H9 (cell line): ENCODE data around the gene PANK2. TPM values are rescaled to one million over a fixed set of nuclear protein-coding genes. Genes with fewer than 3 reads are reported as not detected.

Experiments used
- DNase-seq: peaks from one replicate; pipeline ENCODE4 v3.0.0-alpha.2; 2017
- H2AFZ ChIP-seq: one replicate; pipeline ENCODE4 v1.6.1; 2013; ENCODE audit warnings: mild to moderate bottlenecking, low read length, control low read depth, moderate library complexity
- H2AK5ac ChIP-seq: 2 replicates; pipeline ENCODE4 v1.6.1; 2013; ENCODE audit warnings: low read length, control low read depth, mixed read lengths; ENCODE audit not compliant: insufficient read length
- H2BK120ac ChIP-seq: one replicate; pipeline ENCODE4 v1.6.1; 2013; ENCODE audit warnings: low read depth, mild to moderate bottlenecking, low read length, control low read depth, inconsistent platforms; ENCODE audit not compliant: poor library complexity, severe bottlenecking
- H2BK12ac ChIP-seq: 2 replicates; pipeline ENCODE4 v1.6.1; 2013; ENCODE audit warnings: low read length, control low read depth, mixed read lengths, low read depth; ENCODE audit not compliant: insufficient read length
- H2BK15ac ChIP-seq: 2 replicates; pipeline ENCODE4 v1.6.1; 2013; ENCODE audit warnings: low read depth, low read length, control low read depth
- H2BK20ac ChIP-seq: one replicate; pipeline ENCODE4 v1.6.1; 2013; ENCODE audit warnings: low read depth, mild to moderate bottlenecking, low read length, control low read depth, inconsistent platforms; ENCODE audit not compliant: poor library complexity, severe bottlenecking
- H2BK5ac ChIP-seq: 2 replicates; pipeline ENCODE4 v1.6.1; 2013; ENCODE audit warnings: low read length, control low read depth, mixed read lengths; ENCODE audit not compliant: insufficient read length
- H3K14ac ChIP-seq: 2 replicates; pipeline ENCODE4 v1.6.1; 2013; ENCODE audit warnings: low read length, control low read depth; ENCODE audit not compliant: insufficient read depth
- H3K18ac ChIP-seq: 2 replicates; pipeline ENCODE4 v1.6.1; 2013; ENCODE audit warnings: low read depth, mild to moderate bottlenecking, mixed read lengths, low read length, control low read depth; ENCODE audit not compliant: insufficient read length
- H3K23ac ChIP-seq: 2 replicates; pipeline ENCODE4 v1.6.1; 2013; ENCODE audit warnings: low read length, control low read depth, mixed read lengths, low read depth; ENCODE audit not compliant: insufficient read length
- H3K23me2 ChIP-seq: 2 replicates; pipeline ENCODE4 v1.6.1; 2013; ENCODE audit warnings: low read depth, mild to moderate bottlenecking, mixed read lengths, low read length, control low read depth; ENCODE audit not compliant: insufficient read length, poor library complexity, severe bottlenecking
- H3K27ac ChIP-seq: 2 replicates; pipeline ENCODE4 v1.5.1; 2013; ENCODE audit warnings: low read length, control low read depth, mixed read lengths, low read depth; ENCODE audit not compliant: insufficient read length
- H3K27me3 ChIP-seq: 2 replicates; pipeline ENCODE4 v1.6.1; 2013; ENCODE audit warnings: low read length, control low read depth, inconsistent platforms; ENCODE audit not compliant: insufficient read depth
- H3K4ac ChIP-seq: 2 replicates; pipeline ENCODE4 v1.6.1; 2013; ENCODE audit warnings: low read depth, mild to moderate bottlenecking, control low read depth, inconsistent platforms, low read length, moderate library complexity
- H3K4me1 ChIP-seq: 2 replicates; pipeline ENCODE4 v1.6.1; 2013; ENCODE audit warnings: low read length, control low read depth, inconsistent platforms; ENCODE audit not compliant: insufficient read depth
- H3K4me2 ChIP-seq: 2 replicates; pipeline ENCODE4 v1.6.1; 2013; ENCODE audit warnings: low read length, control low read depth, mixed read lengths; ENCODE audit not compliant: insufficient read length, insufficient read depth
- H3K56ac ChIP-seq: 2 replicates; pipeline ENCODE4 v1.6.1; 2013; ENCODE audit warnings: low read depth, mild to moderate bottlenecking, mixed read lengths, low read length, control low read depth; ENCODE audit not compliant: insufficient read length
- H3K79me1 ChIP-seq: 2 replicates; pipeline ENCODE4 v1.6.1; 2013; ENCODE audit warnings: low read depth, mild to moderate bottlenecking, moderate library complexity, low read length, control low read depth, inconsistent platforms; ENCODE audit not compliant: insufficient read depth, poor library complexity, severe bottlenecking
- H3K79me2 ChIP-seq: 2 replicates; pipeline ENCODE4 v1.6.1; 2013; ENCODE audit warnings: low read length, control low read depth, inconsistent platforms; ENCODE audit not compliant: insufficient read depth
- H3K9ac ChIP-seq: 2 replicates; pipeline ENCODE4 v1.6.1; 2013; ENCODE audit warnings: low read length, control low read depth, mixed read lengths; ENCODE audit not compliant: insufficient read length; ENCODE audit errors: extremely low read depth
- H3K9me3 ChIP-seq: one replicate; pipeline ENCODE4 v1.6.1; 2013; ENCODE audit warnings: low read depth, low read length, inconsistent platforms; ENCODE audit not compliant: control insufficient read depth
- H3T11ph ChIP-seq: one replicate; pipeline ENCODE4 v1.6.1; 2013; ENCODE audit warnings: mild to moderate bottlenecking, low read length, control low read depth, inconsistent platforms
- H4K20me1 ChIP-seq: one replicate; pipeline ENCODE4 v1.6.1; 2013; ENCODE audit not compliant: control insufficient read depth, insufficient read length, insufficient read depth
- H4K5ac ChIP-seq: 2 replicates; pipeline ENCODE4 v1.6.1; 2013; ENCODE audit warnings: low read depth, mild to moderate bottlenecking, mixed read lengths, low read length, control low read depth; ENCODE audit not compliant: insufficient read length
- H4K8ac ChIP-seq: replicated peaks from 2 replicates; pipeline ENCODE4 v1.6.1; 2013; ENCODE audit warnings: low read length, control low read depth, mixed read lengths, low read depth; ENCODE audit not compliant: insufficient read length
- H4K91ac ChIP-seq: 2 replicates; pipeline ENCODE4 v1.6.1; 2013; ENCODE audit warnings: low read depth, mild to moderate bottlenecking, moderate library complexity, mixed read lengths, low read length, control low read depth; ENCODE audit not compliant: insufficient read length
- H3K27ac Mint-ChIP-seq, 3 experiments: 2 replicates in 2 of 3; 3 replicates in 1 of 3; pipeline ENCODE4 v1.8.0; 2020 to 2021; ENCODE audit warnings: mixed read lengths in 3 of 3, mild to moderate bottlenecking in 1 of 3, moderate library complexity in 1 of 3
- H3K27me3 Mint-ChIP-seq: 2 replicates; pipeline ENCODE4 v1.8.0; 2021; ENCODE audit warnings: low read depth, mild to moderate bottlenecking, moderate library complexity, mixed read lengths
- H3K36me3 Mint-ChIP-seq, 3 experiments: 2 replicates in 2 of 3; 3 replicates in 1 of 3; pipeline ENCODE4 v1.8.0; 2020 to 2021; ENCODE audit warnings: low read depth in 3 of 3, mixed read lengths in 3 of 3; ENCODE audit not compliant: insufficient read depth in 1 of 3
- H3K4me1 Mint-ChIP-seq, 2 experiments: 2 replicates each; pipeline ENCODE4 v1.8.0; 2020; ENCODE audit warnings: mixed read lengths in 2 of 2
- H3K4me3 Mint-ChIP-seq, 2 experiments: 2 replicates in 1 of 2; 3 replicates in 1 of 2; pipeline ENCODE4 v1.8.0; 2020 to 2021; ENCODE audit warnings: mild to moderate bottlenecking in 2 of 2, mixed read lengths in 2 of 2, moderate library complexity in 1 of 2
- H3K9me3 Mint-ChIP-seq, 2 experiments: 2 replicates in 1 of 2; 3 replicates in 1 of 2; pipeline ENCODE4 v1.8.0; 2020; ENCODE audit warnings: mild to moderate bottlenecking in 2 of 2, mixed read lengths in 2 of 2, moderate library complexity in 1 of 2
- WGBS: extraction: QIAGEN DNeasy Blood & Tissue Kit; methylation state at CpG from one replicate; pipeline ENCODE4 v1.1.7; 2013; ENCODE audit warnings: missing lambda C conversion rate, low lambda C conversion rate, mixed read lengths; ENCODE audit not compliant: insufficient read length; ENCODE audit errors: extremely low coverage; 5-methylcytosine and 5-hydroxymethylcytosine counted together
- total RNA-seq: library from RNA; stranded (reverse); gene quantifications from 2 replicates; pipeline ENCODE4 v1.2.1, GENCODE V29; 2021
- TF ChIP-seq, protein P1 (sequence below): fragments of 200-600 bp; sonication (generic); conservative IDR thresholded peaks from 3 replicates; pipeline ENCODE4 v1.8.0; 2021; ENCODE audit warnings: antibody characterized with exemption, mild to moderate bottlenecking

The PANK2 gene
- total RNA-seq, 1 experiment from 2014 or later = 65.4 TPM

DNA sequence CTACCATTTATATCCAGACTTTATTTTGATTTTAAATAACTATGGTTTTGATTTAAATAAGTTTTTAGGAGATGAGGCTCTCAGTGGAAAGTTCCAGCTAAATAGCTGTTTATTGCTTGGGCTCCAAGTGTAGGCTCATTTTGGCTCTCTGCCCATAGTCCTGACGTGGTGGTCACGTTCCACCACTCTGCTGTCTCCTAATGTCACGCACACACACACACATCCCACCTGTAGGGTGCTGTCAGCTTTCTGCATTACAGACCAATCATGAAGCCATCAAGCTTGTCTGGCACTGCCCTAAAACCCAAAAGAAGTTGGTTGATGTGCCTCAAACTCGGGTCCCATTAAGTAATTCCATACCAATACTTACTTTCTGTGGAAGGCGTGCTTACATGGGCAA, 45.4 kb downstream of the PANK2 start:
- H3K14ac ChIP-seq = no peak overlapping the region
- H4K91ac ChIP-seq = no peak overlapping the region
- H2AFZ ChIP-seq = no peak overlapping the region
- DNase-seq = no peak
- no peak overlapping the region for H3T11ph ChIP-seq
- H3K23me2 ChIP-seq = no peaks in the 10 kb centered on the region
- Mint-ChIP-seq H3K4me3 (no peak overlapping the region), H3K27ac (no peak overlapping the region), H3K36me3 (peaks cover 4 to 18% (median 8%) of the 10 kb centered on the region in 3 experiments; a peak in 5 of 7 replicates), H3K9me3 (no peaks in the 10 kb centered on the region; a peak in 1 of 5 replicates), H3K27me3 (no peaks in the 10 kb centered on the region; the same call in 1 of the 2 replicates), H3K4me1 (peaks cover 2 to 6% of the 10 kb centered on the region in 2 experiments; a peak in 1 of 4 replicates)
- H3K27me3 ChIP-seq = 0 out of 2 replicates have a peak, but pooled peaks cover 1% of the 10 kb centered on the region
- H3K4ac ChIP-seq = no peak overlapping the region
- no peak overlapping the region for H3K9ac ChIP-seq
- WGBS = no CpG with 5 or more reads among the region's 5 CpGs
- H3K23ac ChIP-seq = no peak overlapping the region
- no peak overlapping the region for H2AK5ac ChIP-seq
- no peaks in the 10 kb centered on the region for H3K9me3 ChIP-seq
- H4K8ac ChIP-seq = no peak overlapping the region
- TF ChIP-seq, protein P1, sequence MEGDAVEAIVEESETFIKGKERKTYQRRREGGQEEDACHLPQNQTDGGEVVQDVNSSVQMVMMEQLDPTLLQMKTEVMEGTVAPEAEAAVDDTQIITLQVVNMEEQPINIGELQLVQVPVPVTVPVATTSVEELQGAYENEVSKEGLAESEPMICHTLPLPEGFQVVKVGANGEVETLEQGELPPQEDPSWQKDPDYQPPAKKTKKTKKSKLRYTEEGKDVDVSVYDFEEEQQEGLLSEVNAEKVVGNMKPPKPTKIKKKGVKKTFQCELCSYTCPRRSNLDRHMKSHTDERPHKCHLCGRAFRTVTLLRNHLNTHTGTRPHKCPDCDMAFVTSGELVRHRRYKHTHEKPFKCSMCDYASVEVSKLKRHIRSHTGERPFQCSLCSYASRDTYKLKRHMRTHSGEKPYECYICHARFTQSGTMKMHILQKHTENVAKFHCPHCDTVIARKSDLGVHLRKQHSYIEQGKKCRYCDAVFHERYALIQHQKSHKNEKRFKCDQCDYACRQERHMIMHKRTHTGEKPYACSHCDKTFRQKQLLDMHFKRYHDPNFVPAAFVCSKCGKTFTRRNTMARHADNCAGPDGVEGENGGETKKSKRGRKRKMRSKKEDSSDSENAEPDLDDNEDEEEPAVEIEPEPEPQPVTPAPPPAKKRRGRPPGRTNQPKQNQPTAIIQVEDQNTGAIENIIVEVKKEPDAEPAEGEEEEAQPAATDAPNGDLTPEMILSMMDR = no peak
- no peak overlapping the region for H3K4me2 ChIP-seq
- H2BK120ac ChIP-seq = no peak overlapping the region
- no peak overlapping the region for H3K18ac ChIP-seq
- no peak overlapping the region for H2BK12ac ChIP-seq
- no peak overlapping the region for H2BK15ac ChIP-seq
- no peak overlapping the region for H3K56ac ChIP-seq
- no peaks in the 10 kb centered on the region for H3K79me2 ChIP-seq
- H4K5ac ChIP-seq = no peak overlapping the region
- no peak overlapping the region for H3K27ac ChIP-seq
- H3K4me1 ChIP-seq = no peaks in the 10 kb centered on the region
- H4K20me1 ChIP-seq = no peaks in the 10 kb centered on the region
- H2BK20ac ChIP-seq = no peak overlapping the region
- no peak overlapping the region for H2BK5ac ChIP-seq
- no peaks in the 10 kb centered on the region for H3K79me1 ChIP-seq
